Measurements from ENCODE around the gene RYR1. TPM values are rescaled to one million over a fixed set of nuclear protein-coding genes. Genes with fewer than 3 reads are reported as not detected.
A peak's percentile ranks its signal among the peaks of the same experiment; 100 is the strongest.

Gene RYR1
- total RNA-seq, 2 donors from 2014 or later = 2.9 to 5.0 TPM

GRCh38 chr19:38524369-38524768 lies 90.9 kb downstream of the RYR1 start:
- peak overlapping the region in 1 of 2 donors; percentile 13 for H3K27ac Mint-ChIP-seq
- no peaks in the 10 kb centered on the region for H3K36me3 Mint-ChIP-seq
- no peaks in the 10 kb centered on the region for H3K9me3 Mint-ChIP-seq
- ATAC-seq (no peak), DNase-seq (ENCODE audit: low spot score in 2 of 2) (no peak)

GRCh38 chr19:38524994-38525634 lies 91.6 kb downstream of the RYR1 start:
- no peaks in the 10 kb centered on the region for H3K36me3 Mint-ChIP-seq
- peak overlapping the region; percentile 3 to 13 for H3K27ac Mint-ChIP-seq
- no peaks in the 10 kb centered on the region for H3K9me3 Mint-ChIP-seq
- DNase-seq (ENCODE audit: low spot score in 2 of 2) (no peak), ATAC-seq (no peak)

GRCh38 chr19:38526430-38526829 lies 92.9 kb downstream of the RYR1 start:
- no peaks in the 10 kb centered on the region for H3K36me3 Mint-ChIP-seq
- H3K9me3 Mint-ChIP-seq = no peaks in the 10 kb centered on the region
- DNase-seq (ENCODE audit: low spot score in 2 of 2) = no peak
- peak overlapping the region in 1 of 2 donors; percentile 3 for H3K27ac Mint-ChIP-seq
- no peak for ATAC-seq

- DNase-seq (ENCODE audit: low spot score in 2 of 2) (no peak), ATAC-seq (peak in 1 of 2 donors; percentile 64)
These were observed 94.1 kb downstream of the RYR1 start for GRCh38 chr19:38527466-38528136.

GRCh38 chr19:38528213-38528755 lies 94.8 kb downstream of the RYR1 start:
- no peak for DNase-seq (ENCODE audit: low spot score in 2 of 2)
- no peak for ATAC-seq
- Mint-ChIP-seq H3K9me3 (no peaks in the 10 kb centered on the region), H3K27ac (peak overlapping the region in 1 of 2 donors; percentile 23), H3K36me3 (no peaks in the 10 kb centered on the region)

More at GRCh38 chr19:38527466-38528136, 94.1 kb downstream of the RYR1 start:
- Mint-ChIP-seq H3K36me3 (no peaks in the 10 kb centered on the region), H3K27ac (no peak overlapping the region), H3K9me3 (no peaks in the 10 kb centered on the region)

- Mint-ChIP-seq H3K36me3 (no peaks in the 10 kb centered on the region), H3K27ac (peak overlapping the region; percentile 23 to 29), H3K9me3 (no peaks in the 10 kb centered on the region)
- no peak for DNase-seq (ENCODE audit: low spot score in 2 of 2)
- ATAC-seq = no peak
These were observed 95.4 kb downstream of the RYR1 start for GRCh38 chr19:38528931-38529330.

- ATAC-seq (no peak), DNase-seq (ENCODE audit: low spot score in 2 of 2) (no peak)
- Mint-ChIP-seq H3K27ac (no peak overlapping the region), H3K9me3 (peaks cover 4 to 17% of the 10 kb centered on the region in 2 donors), H3K36me3 (peaks cover 0 to 23% of the 10 kb centered on the region in 2 donors)
These were observed 98.0 kb downstream of the RYR1 start for GRCh38 chr19:38531515-38531914.

GRCh38 chr19:38532939-38533338 lies 99.4 kb downstream of the RYR1 start:
- ATAC-seq = no peak
- no peak overlapping the region for H3K27ac Mint-ChIP-seq
- H3K9me3 Mint-ChIP-seq = peaks cover 5 to 25% of the 10 kb centered on the region in 2 donors

GRCh38 chr19:38534574-38534973 lies 101.1 kb downstream of the RYR1 start:
- no peak for ATAC-seq
- Mint-ChIP-seq H3K27ac (peak overlapping the region in 1 of 2 donors; percentile 45), H3K9me3 (peaks cover 5 to 29% of the 10 kb centered on the region in 2 donors), H3K36me3 (peaks cover 0 to 38% of the 10 kb centered on the region in 2 donors)
- no peak for DNase-seq (ENCODE audit: low spot score in 2 of 2)

More at GRCh38 chr19:38532939-38533338, 99.4 kb downstream of the RYR1 start:
- DNase-seq (ENCODE audit: low spot score in 2 of 2) = no peak
- H3K36me3 Mint-ChIP-seq = peaks cover 0 to 32% of the 10 kb centered on the region in 2 donors

GRCh38 chr19:38535212-38535611 lies 101.7 kb downstream of the RYR1 start:
- Mint-ChIP-seq H3K9me3 (peaks cover 5 to 29% of the 10 kb centered on the region in 2 donors), H3K27ac (peak overlapping the region in 1 of 2 donors; percentile 4), H3K36me3 (peaks cover 0 to 38% of the 10 kb centered on the region in 2 donors)
- DNase-seq (ENCODE audit: low spot score in 2 of 2) (no peak), ATAC-seq (no peak)

- no peak for DNase-seq (ENCODE audit: low spot score in 2 of 2)
- Mint-ChIP-seq H3K27ac (peak overlapping the region; percentile 44 to 69), H3K36me3 (peaks cover 0 to 38% of the 10 kb centered on the region in 2 donors), H3K9me3 (peaks cover 5 to 29% of the 10 kb centered on the region in 2 donors)
- ATAC-seq = no peak
These were observed 103.8 kb downstream of the RYR1 start for GRCh38 chr19:38537071-38537936.

GRCh38 chr19:38538386-38538785 lies 104.9 kb downstream of the RYR1 start:
- H3K9me3 Mint-ChIP-seq = peaks cover 5 to 29% of the 10 kb centered on the region in 2 donors
- H3K27ac Mint-ChIP-seq = peak overlapping the region; percentile 91 to 94
- DNase-seq (ENCODE audit: low spot score in 2 of 2) (no peak), ATAC-seq (no peak)
- peaks cover 0 to 38% of the 10 kb centered on the region in 2 donors for H3K36me3 Mint-ChIP-seq

GRCh38 chr19:38538793-38539528 lies 105.5 kb downstream of the RYR1 start:
- H3K36me3 Mint-ChIP-seq = peaks cover 0 to 38% of the 10 kb centered on the region in 2 donors
- peaks cover 5 to 29% of the 10 kb centered on the region in 2 donors for H3K9me3 Mint-ChIP-seq
- ATAC-seq (peak; percentile 87 to 93), DNase-seq (ENCODE audit: low spot score in 2 of 2) (no peak)
- H3K27ac Mint-ChIP-seq = peak overlapping the region; percentile 91 to 94

- no peak for DNase-seq (ENCODE audit: low spot score in 2 of 2)
- H3K27ac Mint-ChIP-seq = peak overlapping the region in 1 of 2 donors; percentile 94
- H3K9me3 Mint-ChIP-seq = peaks cover 5 to 23% of the 10 kb centered on the region in 2 donors
- H3K36me3 Mint-ChIP-seq = peaks cover 0 to 32% of the 10 kb centered on the region in 2 donors
- ATAC-seq = no peak
These were observed 106.3 kb downstream of the RYR1 start for GRCh38 chr19:38539751-38540150.

GRCh38 chr19:38542040-38542439 lies 108.5 kb downstream of the RYR1 start:
- Mint-ChIP-seq H3K36me3 (peaks cover 0 to 12% of the 10 kb centered on the region in 2 donors), H3K27ac (no peak overlapping the region), H3K9me3 (peaks cover 0 to 8% of the 10 kb centered on the region in 2 donors)
- DNase-seq (ENCODE audit: low spot score in 2 of 2) = no peak
- ATAC-seq = no peak

GRCh38 chr19:38543286-38543806 lies 109.9 kb downstream of the RYR1 start:
- H3K36me3 Mint-ChIP-seq = peaks cover 0 to 3% of the 10 kb centered on the region in 2 donors
- ATAC-seq = no peak
- peaks cover 0 to 2% of the 10 kb centered on the region in 2 donors for H3K9me3 Mint-ChIP-seq
- no peak for DNase-seq (ENCODE audit: low spot score in 2 of 2)
- H3K27ac Mint-ChIP-seq = no peak overlapping the region
